Neural progenitor cell (in vitro differentiated cells): ENCODE data around the gene ZNF345. TPM values are rescaled to one million over a fixed set of nuclear protein-coding genes. Genes with fewer than 3 reads are reported as not detected.
A peak's percentile ranks its signal among the peaks of the same experiment; 100 is the strongest.

Experiments
- DNase-seq: peaks from one replicate; pipeline ENCODE4 v3.0.0-alpha.2; 2016; ENCODE audit warnings: low spot score
- H2AFZ ChIP-seq: fragments of 200-600 bp; sonication (generic); replicated peaks from 2 replicates; pipeline ENCODE4 v1.6.1; 2016; ENCODE audit warnings: antibody characterized with exemption
- H3F3A ChIP-seq: fragments of 200-600 bp; sonication (generic); 2 replicates; pipeline ENCODE4 v1.6.1; 2016; ENCODE audit warnings: antibody characterized with exemption, low read depth
- H3K27ac ChIP-seq: fragments of 200-600 bp; sonication (generic); 2 replicates; pipeline ENCODE4 v1.5.1; 2016; ENCODE audit warnings: mild to moderate bottlenecking
- H3K27me3 ChIP-seq: fragments of 200-600 bp; sonication (generic); 2 replicates; pipeline ENCODE4 v1.6.1; 2016; ENCODE audit warnings: mild to moderate bottlenecking, moderate library complexity
- H3K36me3 ChIP-seq: fragments of 200-600 bp; sonication (generic); 2 replicates; pipeline ENCODE4 v1.5.1; 2016
- H3K4me1 ChIP-seq: fragments of 200-600 bp; sonication (generic); 2 replicates; pipeline ENCODE4 v1.6.1; 2016; ENCODE audit warnings: mixed run types
- H3K4me2 ChIP-seq: fragments of 200-600 bp; sonication (generic); 2 replicates; pipeline ENCODE4 v1.6.1; 2016
- H3K4me3 ChIP-seq: fragments of 200-600 bp; sonication (generic); 2 replicates; pipeline ENCODE4 v1.5.1; 2016
- H3K79me2 ChIP-seq: fragments of 200-600 bp; sonication (generic); 2 replicates; pipeline ENCODE4 v1.6.1; 2016; ENCODE audit warnings: low read depth
- H3K9ac ChIP-seq: fragments of 200-600 bp; sonication (generic); 2 replicates; pipeline ENCODE4 v1.6.1; 2016
- H3K9me3 ChIP-seq: fragments of 200-600 bp; sonication (generic); 2 replicates; pipeline ENCODE4 v1.5.1; 2016; ENCODE audit warnings: low read depth
- H4K20me1 ChIP-seq: fragments of 200-600 bp; sonication (generic); 2 replicates; pipeline ENCODE4 v1.6.1; 2016; ENCODE audit warnings: low read depth
- H3K27ac Mint-ChIP-seq: 3 replicates; pipeline ENCODE4 v1.8.0; 2021; ENCODE audit warnings: mixed read lengths
- H3K27me3 Mint-ChIP-seq: 2 replicates; pipeline ENCODE4 v1.8.0; 2022; ENCODE audit warnings: low read depth, mild to moderate bottlenecking, inconsistent platforms, moderate library complexity, mixed read lengths; ENCODE audit not compliant: insufficient read depth
- H3K36me3 Mint-ChIP-seq: 3 replicates; pipeline ENCODE4 v1.8.0; 2021; ENCODE audit warnings: mixed read lengths
- H3K4me1 Mint-ChIP-seq: 3 replicates; pipeline ENCODE4 v1.8.0; 2021; ENCODE audit warnings: mixed read lengths
- H3K4me3 Mint-ChIP-seq: 3 replicates; pipeline ENCODE4 v1.8.0; 2021; ENCODE audit warnings: mild to moderate bottlenecking, moderate library complexity, mixed read lengths
- H3K9me3 Mint-ChIP-seq: 3 replicates; pipeline ENCODE4 v1.8.0; 2020; ENCODE audit warnings: mixed read lengths
- EZH2 ChIP-seq: fragments of 200-600 bp; sonication (generic); IDR thresholded peaks from 2 replicates; pipeline ENCODE4 v1.6.1; 2017; ENCODE audit warnings: antibody characterized with exemption, mild to moderate bottlenecking, moderate library complexity
- EZH2phosphoT487 ChIP-seq: fragments of 200-600 bp; sonication (generic); IDR thresholded peaks from 2 replicates; pipeline ENCODE4 v1.6.1; 2017; ENCODE audit warnings: antibody characterized with exemption
- total RNA-seq: library from RNA; depleted of rRNA; stranded (reverse); fragments of >200 nt; gene quantifications from 2 replicates; pipeline ENCODE4 v1.2.3, GENCODE V29; 2015; ENCODE audit warnings: low replicate concordance
- TF ChIP-seq, protein P1 (sequence below): fragments of 200-600 bp; sonication (generic); IDR thresholded peaks from 2 replicates; pipeline ENCODE4 v1.5.1; 2017; ENCODE audit warnings: antibody characterized with exemption, mild to moderate bottlenecking

ZNF345 gene
- total RNA-seq, result 11.7 and 18.1 TPM in 2 replicates

DNA sequence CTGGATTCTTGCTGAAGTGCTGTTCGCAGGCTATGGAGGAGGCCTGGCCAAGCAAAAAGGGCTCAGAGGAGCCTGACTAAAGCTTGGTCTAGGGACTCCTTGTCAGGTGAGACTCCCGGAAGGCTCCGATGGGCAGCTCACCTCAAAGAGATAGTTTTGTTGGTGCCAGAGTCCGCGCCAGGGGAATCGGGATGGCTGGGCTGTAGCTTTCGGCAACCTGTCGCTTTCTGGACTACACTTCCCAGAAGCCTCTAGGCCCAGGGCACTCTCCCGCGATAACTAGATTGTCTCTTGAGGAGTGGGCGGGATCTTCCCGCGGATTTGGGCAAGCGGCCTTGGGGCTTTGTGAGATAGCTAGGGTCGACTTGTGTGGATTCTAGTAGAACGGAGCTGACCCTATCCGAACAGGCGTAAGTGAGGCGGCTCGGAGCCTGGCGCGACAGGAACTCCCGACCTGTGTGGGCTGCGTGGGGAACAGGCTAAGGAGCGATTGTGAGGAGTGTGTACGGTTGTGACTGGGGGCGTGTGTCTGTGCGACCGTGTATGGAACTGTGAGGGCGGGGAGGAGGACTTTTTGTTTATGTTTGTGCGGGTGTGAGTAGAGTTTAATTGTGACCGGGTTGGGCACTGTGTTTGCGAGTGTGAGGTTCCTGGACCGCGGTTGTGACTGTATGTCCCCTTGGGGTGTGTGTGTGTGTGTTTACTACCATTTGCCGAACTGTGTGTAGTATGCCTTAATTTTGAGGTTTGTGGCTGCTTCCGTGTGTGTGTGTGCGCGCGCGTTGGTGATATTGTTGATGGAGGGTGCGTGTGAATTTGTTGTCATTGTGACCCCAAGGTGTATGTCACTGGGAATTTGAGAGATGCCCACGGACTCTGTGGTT lies at the start of gene ZNF345:
Gene ZNF345 (plus strand): TSS at position 318 of the 884 bp plus-strand sequence. CDS start 25,955 bp downstream, outside the sequence.
- Histone ChIP-seq H3K9me3 (peaks cover 7% of the 10 kb centered on the region), H3K4me2 (peak within 1 kb of the TSS; percentile 72), H3K9ac (peak within 1 kb of the TSS; percentile 94), H2AFZ (peak within 1 kb of the TSS; percentile 95), H3F3A (no peaks in the 10 kb centered on the region), H3K27me3 (no peaks in the 10 kb centered on the region), H3K4me3 (peak within 1 kb of the TSS; percentile 73), H3K79me2 (peaks cover 62% of the 10 kb centered on the region), H3K36me3 (peaks cover 24% of the 10 kb centered on the region), H3K27ac (no peak within 1 kb of the TSS), H3K4me1 (peaks cover 7% of the 10 kb centered on the region), H4K20me1 (no peaks in the 10 kb centered on the region)
- TF ChIP-seq EZH2phosphoT487 (no peak), EZH2 (no peak)
- TF ChIP-seq, protein P1, sequence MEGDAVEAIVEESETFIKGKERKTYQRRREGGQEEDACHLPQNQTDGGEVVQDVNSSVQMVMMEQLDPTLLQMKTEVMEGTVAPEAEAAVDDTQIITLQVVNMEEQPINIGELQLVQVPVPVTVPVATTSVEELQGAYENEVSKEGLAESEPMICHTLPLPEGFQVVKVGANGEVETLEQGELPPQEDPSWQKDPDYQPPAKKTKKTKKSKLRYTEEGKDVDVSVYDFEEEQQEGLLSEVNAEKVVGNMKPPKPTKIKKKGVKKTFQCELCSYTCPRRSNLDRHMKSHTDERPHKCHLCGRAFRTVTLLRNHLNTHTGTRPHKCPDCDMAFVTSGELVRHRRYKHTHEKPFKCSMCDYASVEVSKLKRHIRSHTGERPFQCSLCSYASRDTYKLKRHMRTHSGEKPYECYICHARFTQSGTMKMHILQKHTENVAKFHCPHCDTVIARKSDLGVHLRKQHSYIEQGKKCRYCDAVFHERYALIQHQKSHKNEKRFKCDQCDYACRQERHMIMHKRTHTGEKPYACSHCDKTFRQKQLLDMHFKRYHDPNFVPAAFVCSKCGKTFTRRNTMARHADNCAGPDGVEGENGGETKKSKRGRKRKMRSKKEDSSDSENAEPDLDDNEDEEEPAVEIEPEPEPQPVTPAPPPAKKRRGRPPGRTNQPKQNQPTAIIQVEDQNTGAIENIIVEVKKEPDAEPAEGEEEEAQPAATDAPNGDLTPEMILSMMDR, result no peak
- no peak within 1 kb of the TSS for H3K4me3 Mint-ChIP-seq
- H3K27ac Mint-ChIP-seq, result no peak within 1 kb of the TSS
- H3K9me3 Mint-ChIP-seq, result peaks cover 50% of the 10 kb centered on the region
- peaks cover 5% of the 10 kb centered on the region for H3K27me3 Mint-ChIP-seq
- H3K4me1 Mint-ChIP-seq, result no peaks in the 10 kb centered on the region
- peaks cover 51% of the 10 kb centered on the region for H3K36me3 Mint-ChIP-seq
- peak; percentile 99 for DNase-seq

DNA sequence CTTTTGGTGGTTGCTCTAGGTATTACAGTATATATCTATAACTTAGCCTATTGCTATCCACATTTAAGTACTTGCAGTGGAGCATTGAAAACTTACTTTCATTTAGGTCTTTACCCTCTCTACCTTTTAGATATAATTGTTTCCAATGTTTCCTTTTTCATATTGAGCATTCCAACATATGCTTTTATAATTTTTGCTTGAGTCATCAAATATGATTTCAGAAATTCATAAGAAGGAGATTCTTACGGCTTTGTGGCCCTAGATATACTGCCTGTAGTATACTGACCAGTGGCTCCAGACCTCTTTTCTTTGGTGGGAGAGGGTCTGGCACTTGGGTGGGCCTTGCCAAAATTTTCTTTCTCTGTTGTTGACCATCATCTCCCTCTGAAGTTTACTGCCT lies 45.3 kb upstream of the ZNF345 start:
- H3K36me3 Mint-ChIP-seq, result no peaks in the 10 kb centered on the region
- Histone ChIP-seq H3K4me1 (no peaks in the 10 kb centered on the region), H3K36me3 (no peaks in the 10 kb centered on the region), H3K79me2 (no peaks in the 10 kb centered on the region), H3F3A (no peaks in the 10 kb centered on the region), H3K4me3 (no peak overlapping the region), H2AFZ (no peak overlapping the region), H3K27ac (no peak overlapping the region), H3K9me3 (peaks cover 10% of the 10 kb centered on the region), H3K27me3 (no peaks in the 10 kb centered on the region), H3K9ac (no peak overlapping the region), H3K4me2 (no peak overlapping the region), H4K20me1 (no peaks in the 10 kb centered on the region)
- H3K27me3 Mint-ChIP-seq, result peaks cover 4% of the 10 kb centered on the region
- DNase-seq, result no peak
- H3K4me3 Mint-ChIP-seq, result no peak overlapping the region
- H3K27ac Mint-ChIP-seq, result no peak overlapping the region
- H3K4me1 Mint-ChIP-seq, result no peaks in the 10 kb centered on the region
- peaks cover 53% of the 10 kb centered on the region for H3K9me3 Mint-ChIP-seq
- TF ChIP-seq, protein P1, result no peak
- TF ChIP-seq EZH2 (no peak), EZH2phosphoT487 (no peak)

DNA sequence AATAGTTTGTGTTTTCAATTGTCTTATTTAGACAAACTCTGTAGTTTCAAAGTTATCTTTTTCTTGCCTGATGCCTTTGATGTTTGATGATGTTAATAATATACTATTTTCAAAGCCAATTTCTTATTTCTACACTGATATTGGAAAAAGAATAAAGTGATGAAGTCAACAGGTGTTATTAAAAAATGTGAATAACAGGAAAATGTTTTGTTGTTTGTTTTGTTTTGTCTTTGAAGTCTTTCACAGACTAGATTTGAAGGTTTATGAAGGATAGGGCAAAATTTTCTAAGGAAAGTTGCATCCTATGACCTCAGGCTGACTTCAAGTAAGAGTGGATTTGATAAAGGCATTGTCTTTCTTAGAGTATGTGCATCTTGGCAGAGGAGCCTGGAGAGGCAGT lies 43.6 kb upstream of the ZNF345 start:
- no peaks in the 10 kb centered on the region for H3K36me3 ChIP-seq
- no peak for TF ChIP-seq EZH2
- TF ChIP-seq, protein P1, result no peak
- TF ChIP-seq EZH2phosphoT487, result no peak
- Mint-ChIP-seq H3K4me3 (no peak overlapping the region), H3K4me1 (no peaks in the 10 kb centered on the region), H3K27me3 (peaks cover 6% of the 10 kb centered on the region), H3K36me3 (no peaks in the 10 kb centered on the region), H3K27ac (no peak overlapping the region), H3K9me3 (peaks cover 60% of the 10 kb centered on the region)
- H3K27ac ChIP-seq, result no peak overlapping the region
- H3K9ac ChIP-seq, result no peak overlapping the region
- H3F3A ChIP-seq, result no peaks in the 10 kb centered on the region
- H3K9me3 ChIP-seq, result peaks cover 22% of the 10 kb centered on the region
- no peaks in the 10 kb centered on the region for H3K79me2 ChIP-seq
- H2AFZ ChIP-seq, result no peak overlapping the region
- no peak overlapping the region for H3K4me3 ChIP-seq
- H3K27me3 ChIP-seq, result no peaks in the 10 kb centered on the region
- no peak overlapping the region for H3K4me2 ChIP-seq
- no peak for DNase-seq
- H4K20me1 ChIP-seq, result no peaks in the 10 kb centered on the region
- H3K4me1 ChIP-seq, result no peaks in the 10 kb centered on the region
